HepG2 (cell line): Measurements from ENCODE around the gene PODXL2. TPM values are rescaled to one million over a fixed set of nuclear protein-coding genes. Genes with fewer than 3 reads are reported as not detected.

Source experiments
- ATAD3A ChIP-seq: sonication (generic); formaldehyde crosslinking; IDR thresholded peaks from 2 replicates; pipeline ENCODE4 v1.4.0; 2020; ENCODE audit warnings: missing genetic modification reagents
- ATF2 ChIP-seq: sonication (generic); formaldehyde crosslinking; IDR thresholded peaks from 2 replicates; pipeline ENCODE4 v1.4.0; 2020; ENCODE audit warnings: missing genetic modification reagents
- BCLAF1 ChIP-seq: fragments of 450-650 bp; IDR thresholded peaks from 2 replicates; pipeline ENCODE4 v1.6.1; 2017; ENCODE audit warnings: mild to moderate bottlenecking
- CEBPB ChIP-seq: IDR thresholded peaks from 2 replicates; pipeline ENCODE4 v1.6.1; 2011; ENCODE audit warnings: low read depth, low read length, improper control_type of control experiment, borderline replicate concordance
- FOXP4 ChIP-seq: sonication (generic); formaldehyde crosslinking; IDR thresholded peaks from 2 replicates; pipeline ENCODE4 v1.4.0; 2020; ENCODE audit warnings: missing genetic modification reagents
- KDM6A ChIP-seq: IDR thresholded peaks from 2 replicates; pipeline ENCODE4 v1.6.1; 2016; ENCODE audit warnings: low read depth
- KLF12 ChIP-seq: sonication (generic); formaldehyde crosslinking; IDR thresholded peaks from 2 replicates; pipeline ENCODE4 v1.4.0; 2020; ENCODE audit warnings: missing genetic modification reagents, borderline replicate concordance
- PHF21A ChIP-seq: sonication (generic); formaldehyde crosslinking; IDR thresholded peaks from 2 replicates; pipeline ENCODE4 v1.5.0; 2020; ENCODE audit warnings: mild to moderate bottlenecking, missing genetic modification reagents
- RAD21 ChIP-seq: fragments of 450-650 bp; formaldehyde crosslinking; IDR thresholded peaks from 2 replicates; pipeline ENCODE4 v1.5.0; 2020; ENCODE audit warnings: mild to moderate bottlenecking
- RFXANK ChIP-seq: IDR thresholded peaks from 2 replicates; pipeline ENCODE4 v1.6.1; 2016
- ZBTB39 ChIP-seq: sonication (generic); formaldehyde crosslinking; IDR thresholded peaks from 2 replicates; pipeline ENCODE4 v1.5.0; 2020; ENCODE audit warnings: missing genetic modification reagents
- ZFP91 ChIP-seq: sonication (generic); formaldehyde crosslinking; IDR thresholded peaks from 2 replicates; pipeline ENCODE4 v1.9.0; 2022; ENCODE audit warnings: missing genetic modification reagents, mild to moderate bottlenecking, borderline replicate concordance
- ZNF143 ChIP-seq: sonication (generic); formaldehyde crosslinking; IDR thresholded peaks from 2 replicates; pipeline ENCODE4 v1.4.0; 2020; ENCODE audit warnings: missing genetic modification reagents
- ZNF567 ChIP-seq: sonication (generic); formaldehyde crosslinking; IDR thresholded peaks from 2 replicates; pipeline ENCODE4 v1.8.1; 2023; ENCODE audit warnings: mild to moderate bottlenecking, missing genetic modification reagents, borderline replicate concordance
- ZNF574 ChIP-seq: sonication (generic); formaldehyde crosslinking; IDR thresholded peaks from 2 replicates; pipeline ENCODE4 v1.4.0; 2020; ENCODE audit warnings: missing genetic modification reagents
- ZNF615 ChIP-seq: sonication (generic); formaldehyde crosslinking; IDR thresholded peaks from 2 replicates; pipeline ENCODE4 v1.5.0; 2020; ENCODE audit warnings: mild to moderate bottlenecking, missing genetic modification reagents, borderline replicate concordance
- ZNF879 ChIP-seq: sonication (generic); formaldehyde crosslinking; IDR thresholded peaks from 2 replicates; pipeline ENCODE4 v1.8.1; 2023; ENCODE audit warnings: missing genetic modification reagents
- polyA plus RNA-seq, 8 experiments: library from polyadenylated mRNA; depleted of rRNA in 3 of 8; stranded (reverse) in 7 of 8; unstranded in 1 of 8; fragments of >200 nt; fragmentation: Illumina TruSeq in 4 of 8; extraction: Trizol in 4 of 8; gene quantifications; 2 replicates each; pipeline versions ENCODE4 v1.2.1 to v1.2.3, GENCODE V29; 2011 to 2016; ENCODE audit warnings: low read depth in 4 of 8, missing spikeins in 1 of 8, mixed read lengths in 1 of 8; ENCODE audit not compliant: insufficient read depth in 1 of 8
- total RNA-seq, 5 experiments: library from RNA; depleted of rRNA; stranded (reverse); fragments of >200 nt; fragmentation: Illumina TruSeq; extraction: Trizol; gene quantifications; 2 replicates each; pipeline ENCODE4 v1.2.3, GENCODE V29; 2016; ENCODE audit warnings: low read depth in 1 of 5

PODXL2 gene
- total and polyA plus RNA-seq, 2 of the 13 experiments (the other 11 are each of a cell fraction or from before 2014, with no cell fraction given) = 20.4 to 25.1 TPM

- TF ChIP-seq KLF12 (CRISPR knock-in tag) (no peak), CEBPB (no peak), RFXANK (CRISPR knock-in tag) (no peak), ZNF615 (no peak), ATF2 (CRISPR knock-in tag) (no peak), BCLAF1 (no peak), ATAD3A (CRISPR knock-in tag) (no peak), FOXP4 (CRISPR knock-in tag) (no peak), ZNF879 (CRISPR knock-in tag) (no peak), ZFP91 (peak; percentile 44; the same call in 1 of the 2 replicates), PHF21A (CRISPR knock-in tag) (no peak), ZNF143 (CRISPR knock-in tag) (peak; percentile 43; the same call in 1 of the 2 replicates), ZBTB39 (no peak), ZNF567 (CRISPR knock-in tag) (no peak), KDM6A (no peak), RAD21 (CRISPR knock-in tag) (peak; percentile 81), ZNF574 (CRISPR knock-in tag) (peak; percentile 38; the same call in 1 of the 2 replicates)
Measured at GRCh38 chr3:127690823-127691452, 62.0 kb downstream of the PODXL2 start (continued).
